Measurements from ENCODE around the gene CORO2B.

The CORO2B gene

DNA sequence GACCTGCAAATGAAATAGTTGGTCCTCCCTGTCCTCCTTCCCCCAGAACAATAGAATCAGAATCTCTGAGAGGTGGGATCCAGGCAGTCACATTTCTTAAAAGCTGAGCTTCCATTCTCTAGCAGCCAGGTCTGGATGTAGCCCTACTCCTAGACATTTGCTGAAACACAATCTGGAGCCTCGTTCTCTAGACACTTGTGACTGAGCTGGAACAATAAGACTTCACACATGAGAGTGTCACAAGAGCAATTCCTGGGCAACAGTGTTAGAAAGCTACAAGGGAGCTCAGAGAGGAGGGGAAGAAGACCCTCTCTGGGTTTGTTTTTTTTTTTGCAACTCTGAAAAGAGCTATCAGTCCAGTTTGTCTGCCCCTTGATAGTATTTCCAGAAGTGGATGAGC lies 14.5 kb downstream of the CORO2B start:
- Mint-ChIP-seq H3K27me3 (peaks cover 45% of the 10 kb centered on the region), H3K9me3 (no peaks in the 10 kb centered on the region), H3K36me3 (ENCODE audit: insufficient read depth) (no peaks in the 10 kb centered on the region), H3K27ac (ENCODE audit: low read depth) (no peak overlapping the region), H3K4me1 (no peaks in the 10 kb centered on the region), H3K4me3 (no peak overlapping the region)
- no peak for DNase-seq (ENCODE audit: low spot score in 2 of 2)
- ATAC-seq (replicated peaks; ENCODE audit: extremely low read depth, poor library complexity, severe bottlenecking): no peak

DNA sequence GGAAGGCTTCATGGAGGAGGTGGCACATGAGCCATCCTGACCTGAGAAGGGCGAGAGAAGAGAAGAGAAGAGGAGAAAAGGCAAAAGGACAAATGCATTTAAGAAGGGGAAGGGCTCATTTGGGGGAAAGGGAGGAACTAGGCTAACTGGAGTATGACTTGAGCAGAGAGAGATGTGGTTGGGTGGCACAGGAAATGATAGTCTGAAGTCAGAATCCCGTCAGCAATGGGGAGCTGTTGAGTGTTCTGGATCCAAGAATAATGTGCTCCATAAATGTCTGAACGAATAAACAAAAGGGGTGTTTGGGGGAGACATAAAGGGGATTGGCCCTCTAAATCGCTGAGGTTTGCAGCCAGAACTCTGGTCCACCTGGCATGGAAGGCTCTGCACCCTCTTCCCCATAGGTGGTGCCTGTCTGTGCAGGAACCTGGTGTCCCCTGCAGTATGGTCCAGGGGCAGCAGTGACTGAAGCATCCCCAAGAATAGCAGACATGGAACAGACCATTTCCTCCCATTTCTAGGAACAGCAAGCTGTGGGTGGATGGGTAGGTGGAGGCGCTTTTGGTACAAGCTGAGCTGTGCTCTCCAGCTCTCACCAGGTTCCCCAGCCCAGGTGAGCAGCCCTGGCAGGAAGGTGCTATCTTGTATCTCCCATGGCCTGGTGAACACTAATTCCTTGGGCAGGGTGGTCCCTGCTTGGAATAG lies 15.2 kb downstream of the CORO2B start:
- no peak overlapping the region for H3K27ac Mint-ChIP-seq (ENCODE audit: low read depth)
- no peaks in the 10 kb centered on the region for H3K4me1 Mint-ChIP-seq
- H3K4me3 Mint-ChIP-seq: no peak overlapping the region
- H3K9me3 Mint-ChIP-seq: no peaks in the 10 kb centered on the region
- DNase-seq (ENCODE audit: low spot score in 2 of 2) (no peak), ATAC-seq (replicated peaks; ENCODE audit: extremely low read depth, poor library complexity, severe bottlenecking) (no peak)
- H3K27me3 Mint-ChIP-seq: peaks cover 45% of the 10 kb centered on the region
- H3K36me3 Mint-ChIP-seq (ENCODE audit: insufficient read depth): no peaks in the 10 kb centered on the region

DNA sequence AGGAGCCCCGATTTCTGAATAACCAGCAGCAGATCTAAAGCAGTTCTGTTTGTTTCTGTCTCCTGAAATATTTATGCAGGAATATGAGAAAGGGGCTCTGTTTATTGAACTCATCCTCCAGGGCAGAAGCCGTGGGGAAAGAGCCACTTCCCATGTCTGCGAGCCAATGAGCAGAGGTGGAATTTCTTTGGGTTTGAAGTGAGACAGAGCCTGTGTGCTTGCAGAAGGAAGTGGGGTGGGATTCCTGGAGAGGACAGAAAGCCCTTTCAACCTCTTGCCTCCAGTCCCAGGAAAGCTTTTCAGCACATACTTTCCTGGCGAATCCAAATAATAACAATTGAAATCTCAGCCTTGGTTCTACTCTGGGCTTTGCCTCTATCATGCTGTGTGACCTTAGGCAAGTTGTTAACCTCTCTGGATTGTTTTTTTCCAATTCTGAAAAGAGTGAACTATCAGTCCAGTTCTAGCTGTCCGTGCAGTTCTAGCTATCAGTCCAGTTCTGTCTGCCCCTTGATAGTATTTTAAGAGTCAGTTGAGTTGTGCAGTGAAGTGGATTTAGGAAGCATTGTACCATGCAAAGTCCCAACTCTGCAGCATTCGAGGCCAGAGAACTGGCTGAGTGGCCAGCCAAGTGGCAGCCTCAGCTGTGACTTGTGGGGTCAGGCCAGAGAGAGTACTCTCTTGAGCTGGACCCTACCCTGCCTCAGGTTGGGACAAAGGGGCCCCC lies 15.9 kb downstream of the CORO2B start:
- no peaks in the 10 kb centered on the region for H3K4me1 Mint-ChIP-seq
- DNase-seq (ENCODE audit: low spot score in 2 of 2) (no peak), ATAC-seq (replicated peaks; ENCODE audit: extremely low read depth, poor library complexity, severe bottlenecking) (no peak)
- H3K9me3 Mint-ChIP-seq: no peaks in the 10 kb centered on the region
- H3K27ac Mint-ChIP-seq (ENCODE audit: low read depth): no peak overlapping the region
- no peak overlapping the region for H3K4me3 Mint-ChIP-seq
- no peaks in the 10 kb centered on the region for H3K36me3 Mint-ChIP-seq (ENCODE audit: insufficient read depth)
- H3K27me3 Mint-ChIP-seq: peaks cover 49% of the 10 kb centered on the region

DNA sequence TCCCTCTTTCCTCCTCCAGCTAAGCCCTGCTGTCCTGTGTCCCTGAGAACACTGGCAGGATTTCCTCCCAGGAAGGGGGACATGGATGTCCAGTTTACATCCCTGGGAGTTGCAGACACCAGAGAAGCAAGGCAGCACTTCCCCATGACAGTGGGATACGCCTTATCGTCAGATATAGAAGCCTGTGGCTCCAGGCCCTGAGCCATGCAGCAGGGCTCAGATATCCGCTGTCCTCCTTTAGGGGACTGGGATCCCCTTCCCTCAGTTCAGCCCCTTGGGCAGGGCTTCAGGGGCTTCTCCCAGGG lies 16.4 kb downstream of the CORO2B start:
- H3K27me3 Mint-ChIP-seq: peaks cover 54% of the 10 kb centered on the region
- H3K4me3 Mint-ChIP-seq: no peak overlapping the region
- DNase-seq (ENCODE audit: low spot score in 2 of 2): no peak
- no peaks in the 10 kb centered on the region for H3K4me1 Mint-ChIP-seq
- no peak for ATAC-seq (replicated peaks; ENCODE audit: extremely low read depth, poor library complexity, severe bottlenecking)
- H3K36me3 Mint-ChIP-seq (ENCODE audit: insufficient read depth): no peaks in the 10 kb centered on the region
- H3K27ac Mint-ChIP-seq (ENCODE audit: low read depth): no peak overlapping the region
- no peaks in the 10 kb centered on the region for H3K9me3 Mint-ChIP-seq

DNA sequence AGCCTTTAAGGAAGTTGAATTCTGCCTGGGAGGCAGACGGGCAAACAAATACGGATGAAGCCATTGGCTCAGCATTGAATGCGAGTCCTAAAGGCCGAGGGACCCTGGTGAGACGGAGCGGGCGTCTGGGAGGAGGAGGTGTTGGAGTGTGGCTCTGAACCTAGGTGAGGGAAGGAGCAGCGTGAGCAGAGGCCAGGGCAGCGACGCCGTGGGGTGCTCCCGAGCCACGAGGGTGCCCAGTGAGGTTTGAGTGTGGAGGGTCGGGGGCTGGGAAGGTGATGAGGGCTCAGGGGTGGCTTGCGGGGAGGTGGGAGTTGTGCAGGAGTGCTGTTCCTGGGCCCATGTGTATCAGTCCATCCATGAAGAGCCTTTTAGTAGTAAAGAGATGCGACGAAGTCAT lies 17.0 kb downstream of the CORO2B start:
- Mint-ChIP-seq H3K36me3 (ENCODE audit: insufficient read depth) (no peaks in the 10 kb centered on the region), H3K4me1 (no peaks in the 10 kb centered on the region), H3K27ac (ENCODE audit: low read depth) (no peak overlapping the region), H3K9me3 (no peaks in the 10 kb centered on the region), H3K27me3 (peaks cover 54% of the 10 kb centered on the region), H3K4me3 (no peak overlapping the region)
- DNase-seq (ENCODE audit: low spot score in 2 of 2) (no peak), ATAC-seq (replicated peaks; ENCODE audit: extremely low read depth, poor library complexity, severe bottlenecking) (no peak)

DNA sequence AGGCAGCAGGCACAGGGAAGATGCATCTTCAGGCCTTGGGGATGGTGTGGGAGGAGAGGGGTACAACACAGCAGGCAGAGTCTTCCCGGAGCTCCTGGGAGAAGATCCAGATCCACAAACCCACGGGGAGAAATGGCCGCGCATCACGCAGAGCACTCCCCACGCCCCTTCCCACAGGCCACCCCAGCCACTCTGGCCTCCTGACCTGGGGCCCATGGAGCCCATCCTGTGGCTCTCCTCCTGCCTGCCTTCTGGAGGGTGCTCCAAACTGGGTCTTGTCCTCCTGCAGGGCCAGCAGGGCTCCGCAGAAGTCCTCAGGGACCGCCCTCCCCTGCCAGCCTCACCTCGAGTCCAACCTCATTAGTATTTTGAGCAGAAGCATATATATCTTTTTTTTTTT lies 17.9 kb downstream of the CORO2B start:
- H3K27me3 Mint-ChIP-seq: peaks cover 54% of the 10 kb centered on the region
- H3K27ac Mint-ChIP-seq (ENCODE audit: low read depth): no peak overlapping the region
- H3K9me3 Mint-ChIP-seq: no peaks in the 10 kb centered on the region
- no peak for ATAC-seq (replicated peaks; ENCODE audit: extremely low read depth, poor library complexity, severe bottlenecking)
- H3K4me3 Mint-ChIP-seq: no peak overlapping the region
- no peak for DNase-seq (ENCODE audit: low spot score in 2 of 2)
- H3K4me1 Mint-ChIP-seq: no peaks in the 10 kb centered on the region
- H3K36me3 Mint-ChIP-seq (ENCODE audit: insufficient read depth): no peaks in the 10 kb centered on the region

DNA sequence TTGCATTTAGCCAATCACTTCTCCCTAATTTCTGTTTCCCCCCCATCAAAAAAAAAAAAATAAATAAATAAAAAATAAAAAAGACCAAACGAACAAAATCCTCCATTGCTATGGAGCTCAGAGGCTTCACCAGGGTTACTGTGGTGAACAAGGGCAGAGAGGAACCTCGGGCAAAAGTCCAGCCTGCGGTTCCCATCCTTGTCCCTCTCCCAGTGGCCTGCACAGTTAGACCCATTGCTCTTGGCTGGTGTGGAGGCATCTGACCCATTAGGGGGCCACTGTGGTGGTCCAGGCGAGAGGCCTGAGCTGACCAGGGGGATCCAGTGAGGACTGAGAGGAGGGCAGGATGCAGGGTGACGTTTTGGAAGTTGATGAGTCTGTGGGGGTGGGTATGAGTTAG lies 18.8 kb downstream of the CORO2B start:
- DNase-seq (ENCODE audit: low spot score in 2 of 2) (no peak), ATAC-seq (replicated peaks; ENCODE audit: extremely low read depth, poor library complexity, severe bottlenecking) (no peak)
- no peak overlapping the region for H3K4me3 Mint-ChIP-seq
- H3K27ac Mint-ChIP-seq (ENCODE audit: low read depth): no peak overlapping the region
- H3K36me3 Mint-ChIP-seq (ENCODE audit: insufficient read depth): no peaks in the 10 kb centered on the region
- no peaks in the 10 kb centered on the region for H3K9me3 Mint-ChIP-seq
- no peaks in the 10 kb centered on the region for H3K4me1 Mint-ChIP-seq
- H3K27me3 Mint-ChIP-seq: peaks cover 48% of the 10 kb centered on the region

DNA sequence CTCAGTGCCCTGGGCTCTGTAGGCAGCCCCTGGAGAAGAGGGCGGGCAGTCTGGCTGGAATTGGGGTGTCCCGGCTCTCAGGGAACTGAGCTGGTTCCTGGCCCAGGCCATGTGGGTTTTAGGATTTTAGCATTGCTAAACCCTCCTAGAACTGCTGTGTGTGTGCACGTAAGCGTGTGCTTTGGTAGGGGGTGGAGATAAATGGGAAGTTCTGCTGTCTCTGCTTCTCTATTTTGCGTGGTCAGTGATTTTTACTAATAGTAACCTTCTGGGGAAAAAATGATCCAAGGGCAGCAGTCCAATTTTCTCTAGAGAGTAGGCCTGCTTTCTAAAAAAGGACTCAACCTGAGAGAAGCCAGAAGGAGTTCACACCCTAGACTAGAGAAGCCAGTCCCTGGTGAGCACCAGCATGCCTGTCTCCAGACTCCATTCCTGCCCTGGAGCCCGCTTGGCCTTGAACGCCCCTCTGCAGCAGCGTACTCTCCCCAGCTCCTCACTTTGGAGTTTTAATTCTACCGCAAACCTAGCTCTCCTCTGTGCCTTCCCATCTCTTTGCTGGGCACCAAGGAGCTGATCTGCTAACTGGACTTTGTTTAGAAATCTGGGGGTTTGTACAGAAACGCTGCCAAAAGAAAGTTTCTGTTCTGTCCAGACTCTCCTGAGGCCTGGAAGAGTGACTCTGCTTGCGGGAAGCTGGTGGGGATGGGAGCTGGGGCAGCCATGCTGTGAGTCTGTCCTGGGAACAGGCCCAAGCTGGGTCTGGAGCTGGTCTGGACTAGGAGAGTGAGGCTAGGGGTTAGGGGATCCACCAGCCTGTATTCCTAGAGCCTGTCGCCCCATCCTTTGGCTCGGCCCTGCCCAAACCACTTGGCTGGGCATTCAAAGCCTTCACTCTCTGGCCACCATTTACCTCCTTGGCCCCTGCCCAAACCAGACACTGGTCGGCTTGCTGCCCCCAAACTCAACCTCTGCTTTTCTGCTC lies 19.7 kb downstream of the CORO2B start:
- no peak overlapping the region for H3K27ac Mint-ChIP-seq (ENCODE audit: low read depth)

DNA sequence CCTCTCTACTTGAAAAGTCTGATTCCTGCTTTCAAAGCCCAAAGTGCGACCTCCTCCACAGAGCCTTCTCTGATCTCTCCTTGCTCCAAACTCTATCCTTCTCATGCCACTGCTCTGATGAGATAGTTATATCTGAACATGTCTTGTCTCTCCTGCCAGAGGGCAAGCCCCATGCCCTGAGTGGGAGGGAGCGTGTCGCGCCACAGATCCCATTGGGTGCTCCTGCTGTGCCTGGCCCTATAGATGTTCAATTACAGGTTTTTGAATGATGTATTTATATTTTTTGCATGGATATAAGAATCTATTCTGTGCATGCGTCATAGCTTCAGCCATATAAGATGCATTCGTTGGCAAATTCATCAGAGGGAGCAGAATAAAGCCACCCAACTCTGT lies 20.4 kb downstream of the CORO2B start:
- DNase-seq (ENCODE audit: low spot score in 2 of 2) (no peak), ATAC-seq (replicated peaks; ENCODE audit: extremely low read depth, poor library complexity, severe bottlenecking) (no peak)
- no peaks in the 10 kb centered on the region for H3K36me3 Mint-ChIP-seq (ENCODE audit: insufficient read depth)
- H3K27ac Mint-ChIP-seq (ENCODE audit: low read depth): no peak overlapping the region
- no peaks in the 10 kb centered on the region for H3K4me1 Mint-ChIP-seq
- H3K4me3 Mint-ChIP-seq: no peak overlapping the region
- H3K9me3 Mint-ChIP-seq: no peaks in the 10 kb centered on the region
- H3K27me3 Mint-ChIP-seq: peaks cover 48% of the 10 kb centered on the region

More for the DNA sequence above, 19.7 kb downstream of the CORO2B start:
- DNase-seq (ENCODE audit: low spot score in 2 of 2) (no peak), ATAC-seq (replicated peaks; ENCODE audit: extremely low read depth, poor library complexity, severe bottlenecking) (no peak)
- no peak overlapping the region for H3K4me3 Mint-ChIP-seq
- H3K9me3 Mint-ChIP-seq: no peaks in the 10 kb centered on the region
- no peaks in the 10 kb centered on the region for H3K36me3 Mint-ChIP-seq (ENCODE audit: insufficient read depth)
- H3K4me1 Mint-ChIP-seq: no peaks in the 10 kb centered on the region
- peaks cover 48% of the 10 kb centered on the region for H3K27me3 Mint-ChIP-seq

DNA sequence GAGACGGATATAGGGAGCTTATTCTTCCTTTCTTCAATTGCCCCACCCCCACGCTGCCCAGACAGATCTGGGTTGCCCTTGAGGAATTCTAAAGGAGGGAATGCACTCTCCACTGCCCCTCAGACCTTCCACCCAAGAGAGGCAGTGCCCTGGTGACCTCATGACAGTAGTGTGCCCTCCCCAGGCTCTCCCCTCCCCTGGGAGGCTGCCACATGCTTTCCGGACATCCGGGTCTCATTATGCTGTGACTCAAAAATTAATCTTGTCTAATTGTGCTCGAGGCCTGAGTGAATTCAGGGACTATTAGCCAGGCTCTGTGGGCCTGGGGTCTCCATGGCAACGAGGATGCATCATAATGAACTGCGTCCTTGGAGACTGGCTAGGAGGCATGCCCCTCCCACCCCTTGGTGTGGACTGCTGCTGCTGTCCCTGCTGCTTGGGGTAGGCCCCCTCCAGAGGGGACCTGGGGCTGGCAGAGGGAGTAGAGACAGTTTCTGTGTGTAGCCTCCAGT lies 20.8 kb downstream of the CORO2B start:
- DNase-seq (ENCODE audit: low spot score in 2 of 2) (no peak), ATAC-seq (replicated peaks; ENCODE audit: extremely low read depth, poor library complexity, severe bottlenecking) (no peak)
- H3K9me3 Mint-ChIP-seq: no peaks in the 10 kb centered on the region
- no peak overlapping the region for H3K4me3 Mint-ChIP-seq
- no peaks in the 10 kb centered on the region for H3K36me3 Mint-ChIP-seq (ENCODE audit: insufficient read depth)
- H3K27me3 Mint-ChIP-seq: peaks cover 48% of the 10 kb centered on the region
- H3K27ac Mint-ChIP-seq (ENCODE audit: low read depth): no peak overlapping the region
- H3K4me1 Mint-ChIP-seq: no peaks in the 10 kb centered on the region

DNA sequence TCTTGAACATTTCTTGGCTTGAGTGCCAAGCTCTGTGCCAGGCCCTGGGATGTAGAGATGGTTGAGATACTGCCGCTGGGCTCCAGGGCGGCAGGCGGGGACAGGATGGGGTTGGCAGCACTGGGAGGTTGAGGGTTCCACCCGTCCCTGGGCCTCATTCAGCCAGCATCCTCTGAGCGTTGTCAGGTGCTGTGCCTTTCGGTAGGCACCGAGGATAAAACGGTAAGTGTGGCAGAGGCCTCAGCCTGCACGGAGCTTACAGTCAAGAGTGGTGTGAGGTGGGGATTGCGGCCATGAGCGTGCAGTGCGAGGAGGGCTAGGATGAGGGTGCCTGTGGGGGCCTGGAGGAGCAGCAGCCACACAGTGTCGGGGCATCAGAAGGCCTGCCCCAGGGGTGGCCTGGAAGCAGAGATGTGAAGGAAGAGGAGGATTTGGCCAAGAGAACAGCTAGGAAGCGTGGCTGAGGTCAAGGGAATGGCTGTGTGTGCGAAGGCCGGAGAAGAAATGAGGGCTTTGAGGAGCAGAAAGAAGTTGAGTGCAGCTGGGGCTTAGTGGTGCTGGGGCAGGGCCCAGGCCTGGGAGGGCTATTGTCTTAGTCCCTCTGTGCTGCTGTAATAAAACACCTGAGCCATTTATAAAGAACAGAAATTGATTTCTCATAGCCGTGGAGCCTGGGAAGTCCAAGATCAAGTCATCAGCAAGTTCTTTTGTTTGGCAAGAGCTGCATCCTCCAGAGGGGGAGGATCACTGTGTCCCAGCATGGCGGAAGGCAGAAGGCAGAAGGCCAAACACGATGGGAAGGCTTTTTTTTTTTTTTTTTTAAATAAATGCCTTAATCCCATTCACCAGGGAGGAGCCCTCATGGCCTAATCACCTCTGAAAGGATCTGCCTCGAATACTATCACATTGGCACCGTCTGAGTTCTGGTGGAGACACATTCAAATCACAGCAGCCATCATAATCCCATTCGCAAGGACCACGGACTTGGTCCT lies 22.7 kb downstream of the CORO2B start:
- H3K9me3 Mint-ChIP-seq: no peaks in the 10 kb centered on the region
- peaks cover 44% of the 10 kb centered on the region for H3K27me3 Mint-ChIP-seq
- no peak overlapping the region for H3K27ac Mint-ChIP-seq (ENCODE audit: low read depth)
- DNase-seq (ENCODE audit: low spot score in 2 of 2): no peak
- H3K4me1 Mint-ChIP-seq: no peaks in the 10 kb centered on the region
- H3K36me3 Mint-ChIP-seq (ENCODE audit: insufficient read depth): no peaks in the 10 kb centered on the region
- no peak for ATAC-seq (replicated peaks; ENCODE audit: extremely low read depth, poor library complexity, severe bottlenecking)
- no peak overlapping the region for H3K4me3 Mint-ChIP-seq
